B cell (primary cell): ENCODE data around the gene RASA3. TPM values are rescaled to one million over a fixed set of nuclear protein-coding genes. Genes with fewer than 3 reads are reported as not detected.

Experiments
- ATAC-seq: fragments of 200-7000 bp; cut with Tn5 transposase; one replicate; pipeline ENCODE4 v1.10.0; 2021; ENCODE audit warnings: low read depth, mild to moderate bottlenecking, moderate number of reproducible peaks, moderate library complexity
- CTCF ChIA-PET: fragments of 350-600 bp; sonication (Branson Sonifier 250); formaldehyde crosslinking; loops from one replicate; lab custom pipeline; 2021; ENCODE audit warnings: antibody characterized with exemption, inconsistent platforms; lab: Charles Lee
- POLR2A ChIA-PET: fragments of 350-600 bp; sonication (Branson Sonifier 250); formaldehyde crosslinking; loops from one replicate; lab custom pipeline; 2021; ENCODE audit warnings: antibody characterized with exemption; lab: Charles Lee
- DNase-seq: peaks from one replicate; pipeline ENCODE4 v3.0.0; 2013
- H2AFZ ChIP-seq: 2 replicates; pipeline ENCODE4 v1.6.1; 2012; ENCODE audit warnings: mild to moderate bottlenecking, low read depth, low read length; ENCODE audit not compliant: insufficient read depth, poor library complexity, severe bottlenecking
- H3K27ac ChIP-seq, 2 donors: 1 replicate in 1 of 2; 2 replicates in 1 of 2; pipeline ENCODE4 v1.5.1; 2012 to 2013; ENCODE audit warnings: low read length in 2 of 2, mild to moderate bottlenecking in 2 of 2, moderate library complexity in 1 of 2
- H3K27me3 ChIP-seq, 4 experiments: fragments of 200-600 bp in 1 of 4; sonication (generic) in 1 of 4; replicated peaks in 1 of 4; 1 replicate in 2 of 4; 2 replicates in 2 of 4; pipeline versions ENCODE4 v1.6.1 to v1.7.0; 2013 to 2016; ENCODE audit warnings: low read length in 3 of 4, mild to moderate bottlenecking in 2 of 4, mixed read lengths in 1 of 4, moderate library complexity in 1 of 4; ENCODE audit not compliant: insufficient read depth in 4 of 4, control insufficient read depth in 3 of 4; ENCODE audit errors: control extremely low read depth in 1 of 4
- H3K36me3 ChIP-seq, 2 experiments: replicated peaks in 1 of 2; 1 replicate in 1 of 2; 2 replicates in 1 of 2; pipeline versions ENCODE4 v1.6.1 to v1.7.1; 2013; ENCODE audit warnings: low read length in 1 of 2; ENCODE audit not compliant: insufficient read depth in 2 of 2, control insufficient read depth in 1 of 2; ENCODE audit errors: control extremely low read depth in 1 of 2, extremely low read depth in 1 of 2
- H3K4me1 ChIP-seq, 2 donors: fragments of 200-600 bp in 1 of 2; sonication (generic) in 1 of 2; 1 replicate in 1 of 2; 2 replicates in 1 of 2; pipeline versions ENCODE4 v1.5.1 to v1.6.1; 2013 to 2017; ENCODE audit warnings: low read length in 2 of 2; ENCODE audit not compliant: control insufficient read depth in 2 of 2, insufficient read depth in 2 of 2
- H3K4me2 ChIP-seq: replicated peaks from 2 replicates; pipeline ENCODE3; 2012; ENCODE audit warnings: mild to moderate bottlenecking, low read depth, low read length; ENCODE audit not compliant: poor library complexity, severe bottlenecking
- H3K4me3 ChIP-seq, 5 experiments: fragments of 200-600 bp in 1 of 5; sonication (generic) in 1 of 5; 1 replicate in 3 of 5; 2 replicates in 2 of 5; pipeline versions ENCODE4 v1.5.1 to v1.7.0; 2011 to 2016; ENCODE audit warnings: low read length in 4 of 5, mild to moderate bottlenecking in 4 of 5, low read depth in 2 of 5, control low read depth in 1 of 5, moderate library complexity in 1 of 5; ENCODE audit not compliant: insufficient read depth in 1 of 5; ENCODE audit errors: control extremely low read depth in 1 of 5, extremely low read depth in 1 of 5
- H3K79me2 ChIP-seq: fragments of 200-600 bp; sonication (generic); one replicate; pipeline ENCODE4 v1.6.0; 2016; ENCODE audit warnings: low read length; ENCODE audit not compliant: control insufficient read depth, insufficient read depth
- H3K9ac ChIP-seq: fragments of 200-600 bp; sonication (generic); 2 replicates; pipeline ENCODE4 v1.6.1; 2017; ENCODE audit warnings: mild to moderate bottlenecking, low read length, moderate library complexity
- H3K9me3 ChIP-seq, 3 donors: one replicate each; pipeline versions ENCODE4 v1.6.1 to v1.7.1; 2013; ENCODE audit warnings: low read length in 2 of 3; ENCODE audit not compliant: control insufficient read depth in 2 of 3, insufficient read depth in 1 of 3; ENCODE audit errors: control extremely low read depth in 1 of 3
- H4K20me1 ChIP-seq: 2 replicates; pipeline ENCODE4 v1.6.0; 2012; ENCODE audit warnings: mild to moderate bottlenecking, low read length; ENCODE audit not compliant: insufficient read depth, control insufficient read depth, poor library complexity, severe bottlenecking
- H3K27ac Mint-ChIP-seq: one replicate; pipeline ENCODE4 v1.8.0; 2021; ENCODE audit warnings: mixed read lengths
- H3K27me3 Mint-ChIP-seq: one replicate; pipeline ENCODE4 v1.8.0; 2021; ENCODE audit warnings: mixed read lengths
- H3K4me1 Mint-ChIP-seq: one replicate; pipeline ENCODE4 v1.8.0; 2021; ENCODE audit warnings: mixed read lengths
- H3K4me3 Mint-ChIP-seq: one replicate; pipeline ENCODE4 v1.8.0; 2021; ENCODE audit warnings: mixed read lengths
- H3K9me3 Mint-ChIP-seq: one replicate; pipeline ENCODE4 v1.8.0; 2022; ENCODE audit warnings: mixed read lengths; ENCODE audit not compliant: insufficient read depth
- EZH2 ChIP-seq: IDR thresholded peaks from 2 replicates; pipeline ENCODE4 v1.6.1; 2012; ENCODE audit warnings: borderline replicate concordance, low read depth, mild to moderate bottlenecking, moderate library complexity, low read length; ENCODE audit not compliant: insufficient read depth, poor library complexity, severe bottlenecking
- WGBS: methylation state at CpG from one replicate; pipeline ENCODE4 v1.1.5; 2013; ENCODE audit warnings: missing lambda C conversion rate; ENCODE audit not compliant: insufficient coverage; 5-methylcytosine and 5-hydroxymethylcytosine counted together
- intact Hi-C: fragments of 100-400 bp; cut with micrococcal nuclease; formaldehyde crosslinking; loops from one replicate; pipeline ENCODE4 v1.10.0; 2022
- polyA plus RNA-seq: library from polyadenylated mRNA; depleted of rRNA; stranded (reverse); fragments of >200 nt; gene quantifications from 2 replicates; pipeline ENCODE4 v1.2.3, GENCODE V29; 2012
- total RNA-seq, 2 donors: library from RNA; stranded (reverse); fragments of 120-200 nt in 1 of 2; gene quantifications; 1 replicate in 1 of 2; 2 replicates in 1 of 2; pipeline versions ENCODE4 v1.2.3 to v1.2.4, GENCODE V29; 2013 to 2022
- TF ChIP-seq, protein P1 (sequence below): fragments of 200-600 bp; IDR thresholded peaks from one replicate; pipeline ENCODE4 v1.8.0; 2022; ENCODE audit warnings: antibody characterized with exemption, mild to moderate bottlenecking

The RASA3 gene
- total and polyA plus RNA-seq, 2 donors (not counting 1 experiment from before 2014, with no cell fraction given): 54.2 to 87.4 TPM

GRCh38 chr13:113982296-113982661 lies 150.1 kb downstream of the RASA3 start:
- H3K4me1 ChIP-seq: no peaks in the 10 kb centered on the region
- ChIA-PET CTCF (no interaction called here), POLR2A (no interaction called here)
- DNase-seq (no peak), ATAC-seq (no peak)
- Mint-ChIP-seq H3K4me1 (no peaks in the 10 kb centered on the region), H3K27ac (no peak overlapping the region), H3K27me3 (no peaks in the 10 kb centered on the region), H3K9me3 (no peaks in the 10 kb centered on the region), H3K4me3 (no peak overlapping the region)
- intact Hi-C loops: no loop called here
- H3K9ac ChIP-seq: no peak overlapping the region
- H2AFZ ChIP-seq: no peak overlapping the region
- H3K27me3 ChIP-seq: no peaks in the 10 kb centered on the region
- H3K9me3 ChIP-seq: peaks cover 0 to 17% (median 0%) of the 10 kb centered on the region in 3 donors
- TF ChIP-seq, protein P1, sequence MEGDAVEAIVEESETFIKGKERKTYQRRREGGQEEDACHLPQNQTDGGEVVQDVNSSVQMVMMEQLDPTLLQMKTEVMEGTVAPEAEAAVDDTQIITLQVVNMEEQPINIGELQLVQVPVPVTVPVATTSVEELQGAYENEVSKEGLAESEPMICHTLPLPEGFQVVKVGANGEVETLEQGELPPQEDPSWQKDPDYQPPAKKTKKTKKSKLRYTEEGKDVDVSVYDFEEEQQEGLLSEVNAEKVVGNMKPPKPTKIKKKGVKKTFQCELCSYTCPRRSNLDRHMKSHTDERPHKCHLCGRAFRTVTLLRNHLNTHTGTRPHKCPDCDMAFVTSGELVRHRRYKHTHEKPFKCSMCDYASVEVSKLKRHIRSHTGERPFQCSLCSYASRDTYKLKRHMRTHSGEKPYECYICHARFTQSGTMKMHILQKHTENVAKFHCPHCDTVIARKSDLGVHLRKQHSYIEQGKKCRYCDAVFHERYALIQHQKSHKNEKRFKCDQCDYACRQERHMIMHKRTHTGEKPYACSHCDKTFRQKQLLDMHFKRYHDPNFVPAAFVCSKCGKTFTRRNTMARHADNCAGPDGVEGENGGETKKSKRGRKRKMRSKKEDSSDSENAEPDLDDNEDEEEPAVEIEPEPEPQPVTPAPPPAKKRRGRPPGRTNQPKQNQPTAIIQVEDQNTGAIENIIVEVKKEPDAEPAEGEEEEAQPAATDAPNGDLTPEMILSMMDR: no peak
- TF ChIP-seq EZH2: no peak
- H4K20me1 ChIP-seq: peaks cover 12% of the 10 kb centered on the region
- 99% methylated on average over 15 of the region's 15 CpGs for WGBS
- no peak overlapping the region for H3K4me3 ChIP-seq
- no peak overlapping the region for H3K27ac ChIP-seq
- no peak overlapping the region for H3K4me2 ChIP-seq
- peaks cover 0 to 53% of the 10 kb centered on the region in 2 experiments for H3K36me3 ChIP-seq
- no peaks in the 10 kb centered on the region for H3K79me2 ChIP-seq

GRCh38 chr13:113981611-113982295 lies 150.7 kb downstream of the RASA3 start:
- Mint-ChIP-seq H3K27ac (no peak overlapping the region), H3K27me3 (no peaks in the 10 kb centered on the region), H3K4me1 (no peaks in the 10 kb centered on the region), H3K4me3 (no peak overlapping the region), H3K9me3 (no peaks in the 10 kb centered on the region)
- TF ChIP-seq, protein P1: no peak
- TF ChIP-seq EZH2: no peak
- no peak for ATAC-seq
- no peak overlapping the region for H3K4me2 ChIP-seq
- intact Hi-C loops: no loop called here
- ChIA-PET CTCF (no interaction called here), POLR2A (interaction anchor here (0.5 kb wide), 1 partner anchor 67 kb away, joined by 4 read pairs; no protein-coding TSS in a partner anchor)
- no peak overlapping the region for H3K27ac ChIP-seq
- no peaks in the 10 kb centered on the region for H3K79me2 ChIP-seq
- H3K9me3 ChIP-seq: peaks cover 0 to 17% (median 0%) of the 10 kb centered on the region in 3 donors
- H3K4me1 ChIP-seq: no peaks in the 10 kb centered on the region
- no peak overlapping the region for H2AFZ ChIP-seq
- 97% methylated on average over 28 of the region's 28 CpGs for WGBS
- H4K20me1 ChIP-seq: peaks cover 12% of the 10 kb centered on the region
- H3K27me3 ChIP-seq: no peaks in the 10 kb centered on the region
- no peak for DNase-seq
- peaks cover 0 to 55% of the 10 kb centered on the region in 2 experiments for H3K36me3 ChIP-seq
- H3K9ac ChIP-seq: no peak overlapping the region
- no peak overlapping the region for H3K4me3 ChIP-seq
